Fibroblast of skin of abdomen (primary cell): Measurements from ENCODE around the gene ZNF143.
"Not testable (repeated sequence)": the region's sequence is repeated elsewhere in the genome, so short reads cannot be mapped to it uniquely, and the experiment has no call there.

ENCODE experiments used
- DNase-seq: peaks from one replicate; pipeline ENCODE4 v3.0.0-alpha.2; 2013

ZNF143 gene

DNA sequence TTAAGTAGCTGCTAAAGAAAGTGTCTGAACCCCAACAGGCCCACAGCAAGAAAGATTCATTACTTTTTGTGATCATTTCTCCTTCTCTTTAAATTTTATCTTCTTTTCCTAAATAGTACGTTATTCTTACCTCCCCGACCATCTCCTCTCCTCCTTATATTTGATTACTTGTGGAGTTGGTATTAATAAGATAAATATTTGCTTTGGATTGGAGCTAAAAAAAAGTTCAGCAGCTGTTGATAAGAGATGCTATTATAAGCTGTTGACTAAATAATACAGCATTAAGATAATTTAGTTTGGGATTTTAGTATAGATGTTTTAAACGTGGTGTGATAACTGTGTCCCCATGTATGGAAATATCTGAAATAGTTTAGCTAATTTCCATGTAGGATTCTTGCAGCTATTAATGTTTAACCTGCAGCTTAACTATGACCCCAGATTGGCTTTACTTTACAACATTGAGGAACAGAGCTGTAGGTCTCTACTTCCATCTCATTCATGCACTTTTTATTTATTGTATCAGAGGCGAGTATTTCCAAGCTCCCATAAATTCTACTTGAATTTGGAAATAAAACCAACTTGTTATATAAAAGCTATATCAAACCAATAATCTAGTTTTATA is 37.8 kb downstream of the ZNF143 start:
- no peak for DNase-seq

DNA sequence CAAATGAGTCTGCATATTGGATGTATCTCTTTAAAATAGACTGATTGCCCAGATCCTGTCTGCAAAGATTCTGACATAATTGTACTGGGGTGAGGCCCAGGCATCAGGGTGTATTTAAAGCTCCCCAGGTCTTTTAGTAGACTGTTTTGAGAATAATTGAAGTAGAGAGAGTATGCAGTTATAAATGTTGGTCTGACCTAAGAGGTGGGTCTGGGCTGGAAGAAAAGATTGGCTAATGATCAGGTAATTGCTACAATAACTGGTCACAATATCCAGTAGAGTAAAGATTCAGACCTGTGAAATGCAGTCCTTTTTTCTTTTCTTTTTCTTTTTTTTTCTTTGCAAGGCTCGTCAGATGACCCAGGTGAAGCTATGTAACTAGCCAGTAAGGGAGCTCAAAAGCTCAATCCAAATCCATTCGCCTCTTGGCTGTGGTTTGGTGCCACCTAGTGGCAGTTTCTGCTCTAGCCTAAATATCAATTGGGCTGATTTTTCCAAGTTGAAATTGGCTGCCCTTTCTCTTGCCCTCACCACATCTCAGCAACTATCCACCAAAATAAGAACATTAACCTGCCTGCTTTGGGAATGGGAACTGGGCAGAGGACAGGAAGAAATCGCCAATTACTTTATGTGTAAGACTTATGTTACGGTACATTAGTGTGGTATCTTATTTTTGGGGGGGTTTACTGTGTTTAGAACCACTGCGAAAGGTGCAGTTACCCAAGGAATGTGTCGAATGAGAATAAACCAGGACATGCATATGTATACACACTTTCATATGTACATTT is 45.9 kb downstream of the ZNF143 start:
- peak; percentile 74 for DNase-seq

DNA sequence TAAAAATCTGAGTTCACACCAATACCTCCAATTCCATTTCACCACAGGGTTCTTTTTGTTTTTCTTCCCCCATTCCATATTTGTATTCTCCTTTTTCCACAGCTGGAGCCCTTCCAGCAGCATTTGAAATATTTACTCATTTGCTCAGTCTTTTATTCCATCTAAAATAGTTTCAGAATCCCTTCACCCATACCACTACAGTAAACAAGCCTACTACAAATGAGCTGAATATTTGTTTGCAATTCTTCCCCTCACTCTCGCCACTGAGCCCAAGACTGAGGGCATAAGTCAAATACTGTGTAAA is 46.4 kb downstream of the ZNF143 start:
- no peak for DNase-seq

DNA sequence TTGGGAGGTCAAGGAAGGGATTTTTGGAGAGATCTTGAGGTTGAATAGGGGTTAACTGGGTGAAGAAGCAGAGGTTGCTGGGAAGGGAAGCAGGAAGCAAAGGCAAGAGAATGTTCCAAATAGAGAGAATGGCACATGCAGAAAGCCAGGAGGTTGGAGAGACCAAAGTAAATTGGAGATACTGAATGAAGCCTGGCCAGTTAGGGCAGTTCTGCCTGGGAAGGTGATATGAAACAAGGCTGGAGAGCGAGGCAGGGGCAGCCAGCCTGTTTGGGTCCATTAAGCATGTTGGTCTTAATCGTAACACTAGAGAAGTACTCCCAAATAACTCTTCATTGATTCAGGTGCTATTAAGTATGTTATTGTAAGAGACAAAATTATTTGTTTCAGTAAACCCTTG is 48.2 kb downstream of the ZNF143 start:
- no peak for DNase-seq

DNA sequence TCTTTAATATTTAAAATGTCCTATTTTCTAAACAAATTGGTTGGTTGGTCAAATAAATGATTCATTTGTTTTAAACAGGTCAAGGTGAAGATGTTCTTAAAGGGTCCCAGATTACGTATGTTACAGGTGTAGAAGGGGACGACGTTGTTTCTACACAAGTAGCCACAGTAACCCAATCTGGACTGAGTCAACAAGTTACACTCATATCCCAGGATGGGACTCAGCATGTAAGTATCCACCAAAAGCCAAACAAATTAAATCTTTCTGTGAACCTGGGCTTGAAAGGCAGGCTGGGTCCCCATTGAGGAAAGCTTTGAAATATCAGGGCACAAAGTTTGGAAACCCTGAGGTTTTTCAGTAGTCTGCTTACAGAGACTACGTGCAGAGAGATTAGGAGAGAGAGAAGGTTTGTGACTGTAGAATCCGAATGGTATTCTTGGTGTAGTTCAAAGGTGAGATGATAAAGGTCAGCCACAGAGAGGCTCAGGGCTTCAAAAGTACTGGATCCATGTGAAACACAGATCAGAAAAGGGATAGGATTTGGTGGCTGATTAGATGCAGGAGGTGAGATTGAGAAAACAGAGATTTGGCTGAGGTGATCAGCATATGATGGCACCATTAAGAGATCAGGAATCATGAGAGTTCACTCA is 51.7 kb downstream of the ZNF143 start:
- DNase-seq = no peak

DNA sequence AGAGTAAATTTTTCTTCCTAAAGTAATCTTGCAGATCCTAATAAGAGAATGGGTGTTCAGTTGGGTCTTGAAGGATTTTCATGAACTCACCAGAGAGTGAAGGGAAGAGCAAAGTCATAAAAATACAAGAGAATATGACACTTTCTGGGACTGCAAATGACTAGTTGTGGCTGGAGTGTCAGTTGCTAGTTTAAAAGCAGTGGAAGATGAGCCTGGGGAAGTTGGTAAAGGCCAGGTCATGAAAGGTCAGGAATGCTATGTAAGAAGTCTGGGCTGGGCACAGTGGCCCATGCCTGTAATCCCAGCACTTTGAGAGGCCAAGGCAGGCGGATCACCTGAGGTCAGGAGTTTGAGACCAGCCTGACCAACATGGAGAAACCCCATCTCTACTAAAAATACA is 53.8 kb downstream of the ZNF143 start:
- DNase-seq = not testable (repeated sequence)

DNA sequence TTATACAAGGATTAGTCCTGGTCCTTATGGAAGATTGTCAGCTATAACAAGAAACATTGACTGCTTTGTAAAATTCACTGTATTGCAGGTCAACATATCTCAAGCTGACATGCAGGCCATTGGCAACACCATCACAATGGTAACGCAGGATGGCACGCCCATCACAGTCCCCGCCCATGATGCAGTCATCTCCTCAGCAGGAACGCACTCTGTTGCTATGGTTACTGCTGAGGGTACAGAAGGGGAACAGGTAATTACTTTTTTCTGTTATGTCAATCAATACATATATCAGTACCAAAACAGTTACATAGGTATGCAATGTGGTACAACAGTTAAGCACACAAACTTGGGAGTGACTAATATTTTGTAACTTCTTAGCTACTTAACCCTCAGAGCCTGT is 55.3 kb downstream of the ZNF143 start:
- no peak for DNase-seq

DNA sequence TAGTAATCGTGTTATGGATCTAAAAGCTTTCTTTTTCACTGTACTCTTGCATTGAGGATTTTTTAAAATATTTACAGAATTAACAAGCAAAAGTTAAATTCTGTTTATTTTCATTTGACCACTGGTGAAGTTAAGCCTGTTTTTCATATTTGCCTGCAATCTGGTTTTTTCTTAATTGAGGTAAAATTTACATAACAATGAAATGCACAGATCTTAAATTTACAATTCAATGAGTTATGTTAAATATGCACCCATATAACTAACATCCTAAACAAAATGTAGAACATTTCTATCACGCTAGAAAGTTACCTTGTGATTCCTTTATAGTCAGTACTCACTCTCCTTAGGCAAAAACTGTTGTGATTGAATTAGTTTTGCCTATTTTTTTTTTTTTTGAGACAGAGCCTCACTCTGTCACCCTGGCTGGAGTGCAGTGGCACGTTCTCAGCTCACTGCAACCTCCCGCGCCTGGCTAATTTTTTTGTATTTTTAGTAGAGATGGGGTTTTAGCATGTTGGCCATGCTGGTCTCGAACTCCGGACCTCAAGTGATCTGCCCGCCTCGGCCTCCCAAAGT is 58.1 kb downstream of the ZNF143 start:
- DNase-seq = no peak

DNA sequence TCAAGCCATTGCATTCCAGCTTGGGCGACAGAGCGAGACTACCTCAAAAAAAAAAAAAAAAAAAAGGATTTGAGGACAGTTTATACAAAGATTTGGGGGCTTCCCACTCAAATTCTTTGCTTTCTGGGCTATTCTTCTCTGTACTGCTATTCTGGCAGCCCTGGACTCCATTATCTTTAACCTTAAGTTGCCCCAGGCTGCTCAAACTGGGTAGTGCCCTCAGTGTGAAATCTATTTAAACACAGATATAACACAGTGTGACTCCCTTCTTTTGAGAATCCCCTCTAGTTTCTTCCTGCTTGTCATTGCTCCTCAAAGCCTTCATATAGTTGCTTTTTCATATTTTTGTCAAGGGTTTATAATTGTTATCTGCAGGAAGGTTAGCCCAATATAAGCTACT is 63.2 kb downstream of the ZNF143 start:
- DNase-seq = no peak

DNA sequence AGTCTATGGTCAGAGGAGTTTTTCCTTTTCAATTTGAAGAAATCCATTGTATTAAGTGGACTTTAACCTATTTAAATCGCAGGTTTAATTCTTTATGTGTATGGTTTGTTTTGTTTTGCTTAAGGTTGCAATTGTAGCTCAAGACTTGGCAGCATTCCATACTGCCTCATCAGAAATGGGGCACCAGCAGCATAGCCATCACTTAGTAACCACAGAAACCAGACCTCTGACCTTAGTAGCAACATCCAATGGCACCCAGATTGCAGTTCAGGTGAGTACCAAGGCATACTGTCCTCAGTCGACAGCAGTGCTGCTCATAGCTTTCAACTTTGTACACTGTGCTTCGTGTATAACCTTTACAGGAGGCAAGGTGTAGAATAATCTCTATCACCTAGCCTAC is 64.3 kb downstream of the ZNF143 start:
- DNase-seq = no peak

DNA sequence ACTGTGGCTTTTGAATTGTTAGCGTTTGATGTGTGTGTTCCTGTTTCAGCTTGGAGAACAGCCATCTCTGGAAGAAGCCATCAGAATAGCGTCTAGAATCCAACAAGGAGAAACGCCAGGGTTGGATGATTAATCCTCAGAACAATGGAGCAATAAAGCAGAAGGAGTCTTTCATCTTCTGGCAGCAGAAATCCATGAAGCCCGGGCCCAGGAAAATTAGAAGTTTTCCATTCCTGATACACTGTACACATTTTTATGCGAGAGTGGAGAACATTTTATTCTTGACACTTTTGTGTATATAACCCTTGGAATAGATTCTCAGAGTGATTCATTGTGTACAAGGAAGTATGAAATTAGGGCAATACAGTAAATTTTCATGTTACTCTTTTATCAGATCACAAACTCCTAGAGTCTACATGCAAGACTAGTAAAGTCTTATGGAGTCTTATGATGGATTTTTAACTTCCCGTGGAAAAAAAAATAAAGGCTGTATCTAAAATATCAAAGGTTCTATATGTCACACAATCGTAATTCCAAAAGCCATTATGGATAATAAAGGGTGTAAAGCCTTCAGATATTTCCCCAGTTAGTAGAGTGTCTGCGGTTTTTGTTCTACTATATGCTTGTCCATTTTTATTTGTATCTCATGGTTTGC is 66.8 kb downstream of the ZNF143 start:
- DNase-seq = peak; percentile 94

DNA sequence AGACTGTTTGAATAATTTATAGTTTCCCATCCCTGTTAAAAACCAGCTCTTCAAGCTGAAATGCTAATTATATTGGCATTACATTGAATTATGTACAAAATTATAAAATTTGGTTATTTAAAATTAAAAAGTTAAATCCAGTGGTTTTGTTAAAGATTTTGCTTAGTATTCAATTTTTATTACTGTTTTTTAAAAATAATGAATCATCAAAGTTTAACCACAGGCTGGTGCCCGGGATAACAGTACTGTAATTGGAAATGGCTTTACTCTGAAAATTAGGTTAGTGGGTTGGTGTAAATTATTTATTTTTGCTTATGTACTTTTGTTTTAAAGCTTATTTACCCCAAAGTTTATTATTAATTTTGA is 67.3 kb downstream of the ZNF143 start:
- no peak for DNase-seq

DNA sequence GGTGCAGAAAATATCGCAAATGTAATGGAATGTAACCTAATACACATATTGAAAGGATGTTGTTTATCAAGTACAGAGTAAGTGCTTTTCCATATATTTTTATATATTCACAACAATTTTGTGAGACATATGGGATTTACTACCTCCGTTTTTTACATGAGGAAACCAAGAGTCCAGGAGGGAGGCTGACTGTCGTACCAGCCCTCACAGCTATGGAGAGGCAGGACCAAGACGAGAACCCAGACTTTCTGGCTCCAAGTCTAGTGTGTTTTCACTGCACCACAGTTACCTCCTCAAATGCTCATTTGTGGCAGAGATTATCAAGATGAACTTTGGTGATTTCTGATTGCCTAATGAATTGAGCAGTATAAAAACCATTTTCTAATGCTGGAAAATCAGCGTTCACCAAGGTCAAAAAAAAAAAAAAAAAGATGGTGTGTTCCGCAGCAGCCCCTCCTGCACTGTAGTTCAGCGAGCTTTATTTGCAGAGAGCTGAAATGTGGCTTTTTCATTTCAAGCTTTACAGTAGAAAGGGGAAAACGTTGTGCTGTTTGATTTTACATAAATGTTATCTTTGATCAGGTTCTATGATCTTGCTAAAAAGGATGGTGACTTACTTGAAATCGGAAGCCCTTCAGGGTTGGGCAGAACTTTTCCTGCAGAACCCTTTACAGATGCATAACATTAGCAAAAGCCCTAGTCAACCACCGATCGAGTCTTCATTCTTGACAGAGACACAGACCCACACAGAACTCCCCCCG is 67.9 kb downstream of the ZNF143 start:
- no peak for DNase-seq

DNA sequence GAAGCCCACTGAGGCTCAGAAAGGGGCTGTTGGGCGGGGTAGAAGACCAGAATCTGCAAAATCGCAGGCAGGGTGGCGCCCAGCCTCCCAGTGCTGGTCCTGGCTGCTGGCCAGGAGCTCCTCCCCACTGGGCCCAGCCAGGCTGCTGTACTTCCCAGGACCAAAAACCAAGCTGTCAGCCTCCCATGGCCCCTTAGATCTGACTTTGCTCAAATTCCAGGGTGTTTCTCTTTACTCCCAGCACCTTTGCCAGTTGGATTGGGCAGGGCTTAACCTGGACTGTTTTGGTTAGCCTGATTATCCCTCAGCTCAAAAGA is 68.5 kb downstream of the ZNF143 start:
- no peak for DNase-seq

DNA sequence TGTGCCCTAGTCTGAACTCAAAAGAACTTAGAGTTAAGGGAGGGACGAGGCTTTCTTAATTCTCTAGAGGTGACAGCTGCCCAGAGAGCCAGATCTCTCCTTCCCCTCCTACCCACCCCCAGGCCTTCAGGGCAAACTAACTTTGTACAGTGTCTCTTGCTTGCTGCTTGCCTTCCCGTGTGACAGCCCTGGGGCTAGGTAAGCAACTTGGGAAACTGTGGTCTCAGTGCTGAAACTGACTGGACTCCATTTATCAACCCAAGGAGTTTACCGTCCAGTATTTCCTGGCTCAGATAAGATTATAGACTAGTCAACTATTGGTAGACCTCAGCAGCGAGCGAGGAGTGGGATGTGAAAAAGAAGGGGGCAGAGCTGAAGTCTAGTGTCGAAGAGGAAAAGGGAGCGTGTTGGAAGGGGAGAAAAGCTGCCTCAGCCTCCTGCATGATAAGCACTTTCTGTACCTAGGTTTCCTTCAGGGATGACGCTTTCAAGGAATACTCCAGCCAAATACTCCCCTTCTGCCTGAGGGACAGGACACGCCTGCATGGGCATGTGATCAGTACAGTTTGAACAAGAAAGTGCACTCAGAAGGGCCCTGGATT is 69.3 kb downstream of the ZNF143 start:
- DNase-seq = no peak

DNA sequence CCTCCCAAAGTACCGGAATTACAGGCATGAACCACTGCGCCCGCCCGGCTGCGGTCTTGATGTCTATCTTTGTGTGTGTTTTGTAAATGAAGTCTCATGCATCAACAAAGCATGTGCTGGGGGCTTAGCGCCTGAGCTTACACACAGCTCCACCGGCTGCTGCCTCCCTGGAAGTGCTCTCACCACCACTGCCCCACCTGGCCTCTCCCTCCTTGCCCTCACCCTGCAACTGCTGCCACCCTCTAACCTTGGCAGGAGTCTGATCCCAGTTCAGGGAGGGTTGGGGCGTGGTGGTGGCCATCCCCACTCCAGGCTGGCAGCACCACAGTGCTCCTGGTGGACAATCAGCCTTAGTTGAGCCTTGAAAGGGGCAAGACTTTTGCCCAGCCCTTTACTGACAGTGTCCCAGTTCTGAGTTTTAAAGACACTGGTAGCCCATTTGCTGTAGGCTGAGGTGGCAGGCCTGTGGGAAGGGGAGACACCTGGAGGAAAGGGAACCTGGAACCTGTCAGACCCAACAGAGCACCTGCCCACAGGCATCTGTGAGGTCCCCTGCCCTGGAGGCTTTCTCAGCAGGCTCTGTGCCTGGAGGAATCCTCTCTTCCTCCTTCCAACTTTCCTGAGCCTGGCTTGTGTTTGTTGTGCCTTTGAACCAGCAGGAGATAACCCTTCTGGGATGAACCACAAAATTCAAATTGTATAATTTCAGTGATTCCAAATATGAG is 70.3 kb downstream of the ZNF143 start:
- DNase-seq = no peak

DNA sequence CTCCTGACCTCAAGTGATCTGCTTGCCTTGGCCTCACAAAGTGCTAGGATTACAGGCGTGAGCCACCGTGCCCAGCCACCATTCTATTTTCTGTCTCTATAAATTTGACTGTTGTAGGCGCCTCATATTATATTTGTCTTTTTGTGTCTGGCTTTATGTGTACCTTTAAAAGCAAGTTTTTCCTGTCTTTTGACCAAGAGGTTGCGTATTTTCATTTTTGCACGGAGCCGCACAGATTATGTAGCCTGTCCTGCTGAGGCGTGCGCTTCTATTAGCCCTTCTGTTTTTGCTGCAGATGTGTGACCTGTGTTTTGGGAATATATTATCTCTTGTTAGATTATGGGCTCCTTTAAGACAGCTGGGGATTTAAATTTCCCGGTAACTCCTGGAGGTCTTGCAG is 72.2 kb downstream of the ZNF143 start:
- DNase-seq = no peak

DNA sequence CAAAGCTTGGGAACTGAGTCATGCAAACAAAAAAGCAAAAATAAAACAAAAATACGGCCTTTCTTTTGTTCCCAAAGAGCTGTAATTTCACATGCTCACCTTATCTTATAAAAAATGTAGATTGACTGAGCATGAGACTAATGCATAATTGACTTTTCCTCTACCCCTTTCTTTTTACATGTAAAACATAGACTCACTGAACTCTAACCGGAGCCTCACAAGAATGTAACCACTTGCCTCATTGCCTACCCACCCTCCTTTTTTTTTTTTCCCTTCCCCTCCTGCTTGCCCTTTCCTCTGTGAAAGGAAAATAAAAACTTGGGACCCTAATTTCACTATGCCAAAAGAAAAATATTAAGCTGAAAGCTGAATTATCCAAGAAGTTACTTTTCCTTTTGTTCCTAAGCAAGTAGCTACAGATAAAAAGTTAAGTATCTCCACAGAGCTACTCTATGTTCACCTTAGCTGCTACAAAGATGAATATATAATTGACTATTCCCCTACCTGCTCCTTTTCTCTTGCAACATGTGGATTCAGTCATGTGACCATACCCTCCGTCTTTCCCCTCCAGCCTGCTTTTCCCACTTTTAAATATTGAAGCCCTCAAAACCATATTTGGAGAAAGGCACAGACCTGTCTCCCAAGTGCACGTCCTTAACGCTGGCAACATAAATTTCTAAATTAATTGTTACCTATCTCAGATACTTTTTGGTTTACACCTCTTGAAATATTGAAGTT is 73.1 kb downstream of the ZNF143 start:
- DNase-seq = peak; percentile 33

DNA sequence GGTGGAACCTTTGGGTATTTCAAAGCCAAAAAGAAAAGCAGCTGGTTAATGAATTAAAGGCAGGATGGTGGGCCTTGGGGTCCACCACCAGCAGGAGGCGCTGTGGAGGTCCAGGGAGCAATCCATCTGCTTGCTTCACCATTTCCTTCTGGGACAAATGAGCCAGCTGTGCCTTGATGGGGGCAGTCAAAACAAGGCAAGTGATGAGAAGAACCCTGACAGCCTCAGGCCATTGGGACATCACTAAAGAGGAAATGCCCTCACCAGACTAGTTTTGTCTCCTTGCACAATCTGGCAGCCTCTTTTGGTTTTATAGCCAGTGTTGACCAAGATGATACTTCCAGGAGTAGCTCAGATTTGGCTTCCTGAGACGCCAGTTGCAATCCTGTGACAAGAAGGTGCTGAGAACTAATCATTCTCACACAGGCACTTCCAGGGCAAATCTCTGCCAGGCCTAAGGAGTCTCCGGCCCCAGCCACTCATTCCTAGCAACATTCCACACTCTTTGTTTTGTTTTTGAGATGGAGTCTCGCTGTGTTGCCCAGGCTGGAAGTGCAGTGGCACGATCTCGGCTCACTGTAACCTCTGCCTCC is 74.5 kb downstream of the ZNF143 start:
- peak; percentile 30 for DNase-seq

DNA sequence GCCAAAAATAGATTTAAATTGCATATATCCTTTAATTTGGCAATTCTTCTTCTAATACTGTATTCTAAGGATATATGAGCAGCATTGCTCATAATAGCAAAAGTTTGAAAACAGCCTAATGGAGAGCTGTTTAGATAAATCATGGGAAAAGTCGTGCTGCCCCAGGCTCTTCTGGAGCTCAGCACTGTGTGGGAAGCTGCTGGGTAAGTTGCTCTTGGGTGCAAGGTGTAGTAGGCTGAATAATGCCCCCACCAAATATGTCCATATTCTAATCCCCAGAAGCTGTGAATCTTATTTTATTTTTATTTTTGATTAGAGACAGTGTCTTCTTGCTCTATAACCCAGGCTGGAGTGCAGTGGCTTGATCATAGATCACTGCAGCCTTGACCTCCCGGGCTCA is 77.7 kb downstream of the ZNF143 start:
- no peak for DNase-seq
